ENCODE data around the gene FAM83G.
"Not testable (repeated sequence)": the region's sequence is repeated elsewhere in the genome, so short reads cannot be mapped to it uniquely, and the experiment has no call there.

GRCh38 chr17:19038007-19038406 lies 33.4 kb upstream of the FAM83G start:
- not testable (repeated sequence) for TF ChIP-seq SUZ12 (IDR thresholded peaks at IDR 0.05; ENCODE audit: extremely low read depth, insufficient read depth, insufficient read length); ZNF274 (IDR thresholded peaks at IDR 0.05; ENCODE audit: low read depth, low read length); YY1 (IDR thresholded peaks at IDR 0.05; ENCODE audit: insufficient read depth, insufficient read length)
